ACC112 (cell line): ENCODE results near the gene FYB2.

Experiments used
- H2AFZ ChIP-seq: fragments of 200-600 bp; sonication (generic); one replicate; pipeline ENCODE4 v1.6.0; 2017; ENCODE audit warnings: antibody characterized with exemption, low read length; ENCODE audit not compliant: unreplicated experiment
- H3K27ac ChIP-seq: fragments of 200-600 bp; sonication (generic); 2 replicates; pipeline ENCODE4 v1.5.1; 2014; ENCODE audit warnings: low read depth, mild to moderate bottlenecking, antibody characterized with exemption, low read length, moderate library complexity
- H3K27me3 ChIP-seq: fragments of 200-600 bp; sonication (generic); 2 replicates; pipeline ENCODE4 v1.6.1; 2014; ENCODE audit warnings: mild to moderate bottlenecking, antibody characterized with exemption, low read length, moderate library complexity, mixed read lengths; ENCODE audit not compliant: insufficient read depth
- H3K36me3 ChIP-seq: fragments of 200-600 bp; sonication (generic); 2 replicates; pipeline ENCODE4 v1.6.1; 2016; ENCODE audit warnings: mild to moderate bottlenecking, antibody characterized with exemption, low read length, moderate library complexity, mixed read lengths; ENCODE audit not compliant: insufficient read depth
- H3K4me1 ChIP-seq: fragments of 200-600 bp; sonication (generic); one replicate; pipeline ENCODE4 v1.6.1; 2016; ENCODE audit warnings: low read length, mixed read lengths; ENCODE audit not compliant: insufficient read depth, unreplicated experiment, control insufficient read depth
- H3K4me3 ChIP-seq: fragments of 200-600 bp; sonication (generic); 2 replicates; pipeline ENCODE4 v1.5.1; 2014; ENCODE audit warnings: mild to moderate bottlenecking, low read depth, low read length
- H3K79me2 ChIP-seq: fragments of 200-600 bp; sonication (generic); one replicate; pipeline ENCODE4 v1.6.0; 2016; ENCODE audit warnings: low read length; ENCODE audit not compliant: control insufficient read depth, unreplicated experiment, insufficient read depth

FYB2 gene

GRCh38 chr1:56715156-56715555 lies 104.0 kb downstream of the FYB2 start:
- Histone ChIP-seq H3K4me3 (no peak overlapping the region), H3K36me3 (no peaks in the 10 kb centered on the region), H3K27me3 (no peaks in the 10 kb centered on the region), H3K79me2 (no peaks in the 10 kb centered on the region), H3K27ac (no peak overlapping the region), H3K4me1 (peaks cover 17% of the 10 kb centered on the region), H2AFZ (no peak overlapping the region)

GRCh38 chr1:56713112-56713511 lies 106.1 kb downstream of the FYB2 start:
- H2AFZ ChIP-seq, result no peak overlapping the region
- no peaks in the 10 kb centered on the region for H3K27me3 ChIP-seq
- H3K27ac ChIP-seq, result no peak overlapping the region
- H3K79me2 ChIP-seq, result no peaks in the 10 kb centered on the region
- peaks cover 17% of the 10 kb centered on the region for H3K4me1 ChIP-seq
- H3K4me3 ChIP-seq, result no peak overlapping the region
- H3K36me3 ChIP-seq, result no peaks in the 10 kb centered on the region

GRCh38 chr1:56712150-56712549 lies 107.1 kb downstream of the FYB2 start:
- H3K79me2 ChIP-seq, result no peaks in the 10 kb centered on the region
- no peak overlapping the region for H3K4me3 ChIP-seq
- peaks cover 17% of the 10 kb centered on the region for H3K4me1 ChIP-seq
- H2AFZ ChIP-seq, result no peak overlapping the region
- H3K36me3 ChIP-seq, result no peaks in the 10 kb centered on the region
- H3K27me3 ChIP-seq, result no peaks in the 10 kb centered on the region
- H3K27ac ChIP-seq, result no peak overlapping the region

GRCh38 chr1:56710646-56711045 lies 108.6 kb downstream of the FYB2 start:
- H2AFZ ChIP-seq, result no peak overlapping the region
- 0 out of 2 replicates have a peak overlapping the region, but pooled peaks have one; percentile 1 for H3K27ac ChIP-seq
- H3K79me2 ChIP-seq, result no peaks in the 10 kb centered on the region

DNA sequence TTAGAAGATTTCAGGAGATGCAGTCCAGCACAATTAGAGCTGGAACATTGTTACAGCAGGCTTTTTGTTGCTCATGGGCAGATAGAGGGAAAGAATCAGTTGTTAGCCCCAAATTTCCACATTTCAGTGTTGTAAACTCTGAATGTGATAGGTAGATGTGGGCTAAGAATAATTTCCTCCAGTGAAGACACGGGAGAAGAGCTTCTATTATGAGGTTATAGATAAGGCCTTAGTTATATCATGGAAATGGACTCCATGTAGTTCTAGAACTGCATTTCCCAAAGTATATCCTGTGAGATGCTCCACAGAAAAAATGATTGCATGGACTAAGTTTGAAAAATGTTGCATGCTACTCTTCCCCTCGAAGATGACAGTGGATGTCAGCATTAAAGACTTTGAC lies 109.2 kb downstream of the FYB2 start:
- no peaks in the 10 kb centered on the region for H3K27me3 ChIP-seq
- H3K36me3 ChIP-seq, result no peaks in the 10 kb centered on the region
- H3K27ac ChIP-seq, result no peak overlapping the region
- H3K4me3 ChIP-seq, result no peak overlapping the region
- H3K4me1 ChIP-seq, result peaks cover 13% of the 10 kb centered on the region
- H2AFZ ChIP-seq, result no peak overlapping the region
- no peaks in the 10 kb centered on the region for H3K79me2 ChIP-seq

More at GRCh38 chr1:56710646-56711045, 108.6 kb downstream of the FYB2 start:
- Histone ChIP-seq H3K4me1 (peaks cover 17% of the 10 kb centered on the region), H3K27me3 (no peaks in the 10 kb centered on the region), H3K36me3 (no peaks in the 10 kb centered on the region), H3K4me3 (no peak overlapping the region)

GRCh38 chr1:56709269-56709880 lies 109.8 kb downstream of the FYB2 start:
- Histone ChIP-seq H3K4me3 (no peak overlapping the region), H3K4me1 (peaks cover 13% of the 10 kb centered on the region), H3K79me2 (no peaks in the 10 kb centered on the region), H3K27ac (no peak overlapping the region), H3K27me3 (no peaks in the 10 kb centered on the region), H3K36me3 (no peaks in the 10 kb centered on the region), H2AFZ (no peak overlapping the region)

- Histone ChIP-seq H3K27me3 (no peaks in the 10 kb centered on the region), H2AFZ (no peak overlapping the region), H3K79me2 (no peaks in the 10 kb centered on the region), H3K27ac (no peak overlapping the region), H3K4me1 (peaks cover 13% of the 10 kb centered on the region), H3K36me3 (no peaks in the 10 kb centered on the region), H3K4me3 (no peak overlapping the region)
Observed at GRCh38 chr1:56707379-56707778, 111.8 kb downstream of the FYB2 start.

DNA sequence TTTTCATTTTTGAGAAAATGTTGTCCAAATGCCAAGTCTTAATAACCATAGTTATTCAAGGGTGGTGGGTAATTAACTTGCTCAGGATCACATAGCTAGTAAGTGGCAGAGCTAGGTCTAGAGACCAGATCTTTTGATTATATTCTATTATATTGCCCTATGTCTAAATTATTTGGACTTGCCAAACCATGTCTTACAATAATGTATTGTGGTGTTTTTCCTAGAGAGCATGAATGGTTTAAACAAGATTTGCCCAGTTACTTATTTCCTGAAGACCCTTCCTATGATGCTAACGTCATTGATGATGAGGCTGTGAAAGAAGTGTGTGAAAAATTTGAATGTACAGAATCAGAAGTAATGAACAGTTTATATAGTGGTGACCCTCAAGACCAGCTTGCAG lies 115.5 kb downstream of the FYB2 start:
- Histone ChIP-seq H3K4me1 (no peaks in the 10 kb centered on the region), H2AFZ (no peak overlapping the region), H3K27me3 (no peaks in the 10 kb centered on the region), H3K36me3 (peaks cover 13% of the 10 kb centered on the region), H3K27ac (no peak overlapping the region), H3K79me2 (no peaks in the 10 kb centered on the region), H3K4me3 (no peak overlapping the region)

DNA sequence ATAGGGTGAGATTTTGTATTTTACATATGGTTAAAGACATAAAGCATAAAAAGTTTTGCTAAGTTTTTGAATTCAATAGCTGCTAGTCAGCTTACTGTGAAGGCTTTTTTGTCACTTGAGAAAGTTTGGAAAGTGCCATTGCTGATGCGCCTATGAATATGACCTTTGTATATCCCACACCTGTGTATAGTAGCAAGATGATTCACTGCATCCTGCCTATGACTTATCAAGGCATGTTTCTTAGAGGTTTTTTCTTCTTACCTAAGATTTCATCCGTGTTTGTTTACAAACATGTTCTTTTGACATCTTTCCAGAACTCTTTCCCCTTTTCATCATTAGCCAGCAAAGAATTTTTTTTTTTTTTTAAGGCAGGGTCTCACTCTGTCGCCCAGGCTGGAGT lies 122.5 kb downstream of the FYB2 start:
- Histone ChIP-seq H3K4me3 (no peak overlapping the region), H2AFZ (no peak overlapping the region), H3K27ac (no peak overlapping the region), H3K4me1 (no peaks in the 10 kb centered on the region), H3K27me3 (no peaks in the 10 kb centered on the region), H3K36me3 (peaks cover 13% of the 10 kb centered on the region), H3K79me2 (no peaks in the 10 kb centered on the region)

DNA sequence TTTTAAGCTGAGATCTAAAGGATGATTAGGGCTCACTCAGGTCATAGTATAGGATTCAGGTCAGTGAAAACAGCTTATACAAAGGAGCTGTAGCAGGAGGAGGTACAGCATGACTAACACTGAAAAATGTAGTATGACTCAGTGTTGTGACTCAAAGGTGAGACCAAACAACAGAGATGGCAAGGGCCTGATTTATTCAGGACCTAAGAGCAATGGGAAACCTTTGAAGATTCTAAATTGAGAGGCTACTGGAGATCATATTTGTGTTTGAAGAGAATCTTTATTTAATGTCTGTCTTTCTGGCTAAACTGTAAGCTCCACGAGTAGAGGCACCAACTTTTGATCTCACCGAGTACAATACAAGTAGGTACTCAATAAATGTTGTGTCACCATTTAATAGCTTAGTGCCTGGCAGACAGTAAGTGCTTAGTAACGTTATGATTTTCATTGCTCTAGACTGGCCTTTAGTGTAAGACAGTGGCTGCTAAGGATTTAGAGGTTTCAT lies 130.6 kb downstream of the FYB2 start:
- no peaks in the 10 kb centered on the region for H3K36me3 ChIP-seq
- H3K27me3 ChIP-seq, result no peaks in the 10 kb centered on the region
- no peak overlapping the region for H2AFZ ChIP-seq
- no peaks in the 10 kb centered on the region for H3K79me2 ChIP-seq
- H3K4me3 ChIP-seq, result no peak overlapping the region
- H3K27ac ChIP-seq, result peak overlapping the region; percentile 43
- H3K4me1 ChIP-seq, result peaks cover 24% of the 10 kb centered on the region

- H3K4me1 ChIP-seq, result peaks cover 24% of the 10 kb centered on the region
- H3K79me2 ChIP-seq, result no peaks in the 10 kb centered on the region
- 0 out of 2 replicates have a peak overlapping the region, but pooled peaks have one; percentile 9 for H3K4me3 ChIP-seq
- H3K27me3 ChIP-seq, result no peaks in the 10 kb centered on the region
- peak overlapping the region; percentile 49 for H3K27ac ChIP-seq
- peaks cover 9% of the 10 kb centered on the region; the same call in 1 of the 2 replicates for H3K36me3 ChIP-seq
- peak overlapping the region; percentile 6 for H2AFZ ChIP-seq
Observed at GRCh38 chr1:56686169-56686568, 133.0 kb downstream of the FYB2 start.
